HEK293 (cell line): ENCODE results near the gene TMEM121B.

Source experiments
- MYNN ChIP-seq: fragments of 450-650 bp; formaldehyde crosslinking; IDR thresholded peaks from 2 replicates; pipeline ENCODE4 v1.5.1; 2016; ENCODE audit warnings: missing biosample characterization, missing genetic modification characterization, borderline replicate concordance
- PRDM1 ChIP-seq: fragments of 450-650 bp; formaldehyde crosslinking; IDR thresholded peaks from 2 replicates; pipeline ENCODE4; 2016; ENCODE audit warnings: missing biosample characterization, missing genetic modification characterization
- SP3 ChIP-seq: fragments of 450-650 bp; formaldehyde crosslinking; IDR thresholded peaks from 2 replicates; pipeline ENCODE4 v1.5.1; 2016; ENCODE audit warnings: missing biosample characterization, missing genetic modification characterization
- ZNF629 ChIP-seq: fragments of 450-650 bp; formaldehyde crosslinking; IDR thresholded peaks from 2 replicates; pipeline ENCODE4 v1.5.1; 2017; ENCODE audit warnings: missing biosample characterization, missing genetic modification characterization
- ZNF777 ChIP-seq: fragments of 450-650 bp; formaldehyde crosslinking; IDR thresholded peaks from 2 replicates; pipeline ENCODE4 v1.5.1; 2017; ENCODE audit warnings: missing biosample characterization, missing genetic modification characterization, borderline replicate concordance
- TF ChIP-seq, protein P1 (sequence below): fragments of 450-650 bp; formaldehyde crosslinking; conservative IDR thresholded peaks from 2 replicates; pipeline ENCODE4 v1.5.1; 2016; ENCODE audit warnings: low read depth, missing biosample characterization, missing genetic modification characterization
- TF ChIP-seq, protein P2 (sequence below): fragments of 450-650 bp; formaldehyde crosslinking; IDR thresholded peaks from 2 replicates; pipeline ENCODE4 v1.5.1; 2016; ENCODE audit warnings: missing biosample characterization, missing genetic modification characterization
- TF ChIP-seq, protein P3 (sequence below): fragments of 450-650 bp; formaldehyde crosslinking; IDR thresholded peaks from 2 replicates; pipeline ENCODE4 v1.5.1; 2016; ENCODE audit warnings: missing biosample characterization, missing genetic modification characterization
- TF ChIP-seq, protein P4 (sequence below): fragments of 450-650 bp; formaldehyde crosslinking; IDR thresholded peaks from 2 replicates; pipeline ENCODE4 v1.5.1; 2016; ENCODE audit warnings: missing biosample characterization, missing genetic modification characterization

DNA sequence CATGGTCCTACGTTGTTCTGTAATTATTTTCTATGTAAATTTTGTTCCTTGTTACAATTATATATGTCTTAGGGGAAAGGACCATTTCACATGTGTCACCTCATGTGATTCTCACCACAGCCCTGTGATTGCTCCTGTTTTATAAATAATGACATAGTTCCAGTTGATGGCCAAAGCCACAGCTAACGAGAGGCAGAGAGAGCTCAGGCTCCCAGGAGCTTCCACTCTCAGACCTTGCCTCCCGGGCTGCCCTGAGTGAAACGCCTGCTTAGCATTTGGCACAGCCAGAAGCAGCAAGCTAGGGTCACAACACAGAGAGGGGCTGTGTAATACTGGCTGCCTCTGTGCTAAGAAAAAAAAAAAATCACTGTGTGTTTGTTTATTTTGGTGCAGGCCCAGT is 5.9 kb downstream of the TMEM121B start:
- TF ChIP-seq, protein P1, sequence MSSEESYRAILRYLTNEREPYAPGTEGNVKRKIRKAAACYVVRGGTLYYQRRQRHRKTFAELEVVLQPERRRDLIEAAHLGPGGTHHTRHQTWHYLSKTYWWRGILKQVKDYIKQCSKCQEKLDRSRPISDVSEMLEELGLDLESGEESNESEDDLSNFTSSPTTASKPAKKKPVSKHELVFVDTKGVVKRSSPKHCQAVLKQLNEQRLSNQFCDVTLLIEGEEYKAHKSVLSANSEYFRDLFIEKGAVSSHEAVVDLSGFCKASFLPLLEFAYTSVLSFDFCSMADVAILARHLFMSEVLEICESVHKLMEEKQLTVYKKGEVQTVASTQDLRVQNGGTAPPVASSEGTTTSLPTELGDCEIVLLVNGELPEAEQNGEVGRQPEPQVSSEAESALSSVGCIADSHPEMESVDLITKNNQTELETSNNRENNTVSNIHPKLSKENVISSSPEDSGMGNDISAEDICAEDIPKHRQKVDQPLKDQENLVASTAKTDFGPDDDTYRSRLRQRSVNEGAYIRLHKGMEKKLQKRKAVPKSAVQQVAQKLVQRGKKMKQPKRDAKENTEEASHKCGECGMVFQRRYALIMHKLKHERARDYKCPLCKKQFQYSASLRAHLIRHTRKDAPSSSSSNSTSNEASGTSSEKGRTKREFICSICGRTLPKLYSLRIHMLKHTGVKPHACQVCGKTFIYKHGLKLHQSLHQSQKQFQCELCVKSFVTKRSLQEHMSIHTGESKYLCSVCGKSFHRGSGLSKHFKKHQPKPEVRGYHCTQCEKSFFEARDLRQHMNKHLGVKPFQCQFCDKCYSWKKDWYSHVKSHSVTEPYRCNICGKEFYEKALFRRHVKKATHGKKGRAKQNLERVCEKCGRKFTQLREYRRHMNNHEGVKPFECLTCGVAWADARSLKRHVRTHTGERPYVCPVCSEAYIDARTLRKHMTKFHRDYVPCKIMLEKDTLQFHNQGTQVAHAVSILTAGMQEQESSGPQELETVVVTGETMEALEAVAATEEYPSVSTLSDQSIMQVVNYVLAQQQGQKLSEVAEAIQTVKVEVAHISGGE (tag by site-specific recombination): no peak
- TF ChIP-seq, protein P2, sequence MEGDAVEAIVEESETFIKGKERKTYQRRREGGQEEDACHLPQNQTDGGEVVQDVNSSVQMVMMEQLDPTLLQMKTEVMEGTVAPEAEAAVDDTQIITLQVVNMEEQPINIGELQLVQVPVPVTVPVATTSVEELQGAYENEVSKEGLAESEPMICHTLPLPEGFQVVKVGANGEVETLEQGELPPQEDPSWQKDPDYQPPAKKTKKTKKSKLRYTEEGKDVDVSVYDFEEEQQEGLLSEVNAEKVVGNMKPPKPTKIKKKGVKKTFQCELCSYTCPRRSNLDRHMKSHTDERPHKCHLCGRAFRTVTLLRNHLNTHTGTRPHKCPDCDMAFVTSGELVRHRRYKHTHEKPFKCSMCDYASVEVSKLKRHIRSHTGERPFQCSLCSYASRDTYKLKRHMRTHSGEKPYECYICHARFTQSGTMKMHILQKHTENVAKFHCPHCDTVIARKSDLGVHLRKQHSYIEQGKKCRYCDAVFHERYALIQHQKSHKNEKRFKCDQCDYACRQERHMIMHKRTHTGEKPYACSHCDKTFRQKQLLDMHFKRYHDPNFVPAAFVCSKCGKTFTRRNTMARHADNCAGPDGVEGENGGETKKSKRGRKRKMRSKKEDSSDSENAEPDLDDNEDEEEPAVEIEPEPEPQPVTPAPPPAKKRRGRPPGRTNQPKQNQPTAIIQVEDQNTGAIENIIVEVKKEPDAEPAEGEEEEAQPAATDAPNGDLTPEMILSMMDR (tag by site-specific recombination): no peak
- no peak for TF ChIP-seq MYNN (tag by site-specific recombination)
- no peak for TF ChIP-seq ZNF777
- no peak for TF ChIP-seq PRDM1
- TF ChIP-seq, protein P3, sequence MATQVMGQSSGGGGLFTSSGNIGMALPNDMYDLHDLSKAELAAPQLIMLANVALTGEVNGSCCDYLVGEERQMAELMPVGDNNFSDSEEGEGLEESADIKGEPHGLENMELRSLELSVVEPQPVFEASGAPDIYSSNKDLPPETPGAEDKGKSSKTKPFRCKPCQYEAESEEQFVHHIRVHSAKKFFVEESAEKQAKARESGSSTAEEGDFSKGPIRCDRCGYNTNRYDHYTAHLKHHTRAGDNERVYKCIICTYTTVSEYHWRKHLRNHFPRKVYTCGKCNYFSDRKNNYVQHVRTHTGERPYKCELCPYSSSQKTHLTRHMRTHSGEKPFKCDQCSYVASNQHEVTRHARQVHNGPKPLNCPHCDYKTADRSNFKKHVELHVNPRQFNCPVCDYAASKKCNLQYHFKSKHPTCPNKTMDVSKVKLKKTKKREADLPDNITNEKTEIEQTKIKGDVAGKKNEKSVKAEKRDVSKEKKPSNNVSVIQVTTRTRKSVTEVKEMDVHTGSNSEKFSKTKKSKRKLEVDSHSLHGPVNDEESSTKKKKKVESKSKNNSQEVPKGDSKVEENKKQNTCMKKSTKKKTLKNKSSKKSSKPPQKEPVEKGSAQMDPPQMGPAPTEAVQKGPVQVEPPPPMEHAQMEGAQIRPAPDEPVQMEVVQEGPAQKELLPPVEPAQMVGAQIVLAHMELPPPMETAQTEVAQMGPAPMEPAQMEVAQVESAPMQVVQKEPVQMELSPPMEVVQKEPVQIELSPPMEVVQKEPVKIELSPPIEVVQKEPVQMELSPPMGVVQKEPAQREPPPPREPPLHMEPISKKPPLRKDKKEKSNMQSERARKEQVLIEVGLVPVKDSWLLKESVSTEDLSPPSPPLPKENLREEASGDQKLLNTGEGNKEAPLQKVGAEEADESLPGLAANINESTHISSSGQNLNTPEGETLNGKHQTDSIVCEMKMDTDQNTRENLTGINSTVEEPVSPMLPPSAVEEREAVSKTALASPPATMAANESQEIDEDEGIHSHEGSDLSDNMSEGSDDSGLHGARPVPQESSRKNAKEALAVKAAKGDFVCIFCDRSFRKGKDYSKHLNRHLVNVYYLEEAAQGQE (tag by site-specific recombination): no peak
- TF ChIP-seq, protein P4, sequence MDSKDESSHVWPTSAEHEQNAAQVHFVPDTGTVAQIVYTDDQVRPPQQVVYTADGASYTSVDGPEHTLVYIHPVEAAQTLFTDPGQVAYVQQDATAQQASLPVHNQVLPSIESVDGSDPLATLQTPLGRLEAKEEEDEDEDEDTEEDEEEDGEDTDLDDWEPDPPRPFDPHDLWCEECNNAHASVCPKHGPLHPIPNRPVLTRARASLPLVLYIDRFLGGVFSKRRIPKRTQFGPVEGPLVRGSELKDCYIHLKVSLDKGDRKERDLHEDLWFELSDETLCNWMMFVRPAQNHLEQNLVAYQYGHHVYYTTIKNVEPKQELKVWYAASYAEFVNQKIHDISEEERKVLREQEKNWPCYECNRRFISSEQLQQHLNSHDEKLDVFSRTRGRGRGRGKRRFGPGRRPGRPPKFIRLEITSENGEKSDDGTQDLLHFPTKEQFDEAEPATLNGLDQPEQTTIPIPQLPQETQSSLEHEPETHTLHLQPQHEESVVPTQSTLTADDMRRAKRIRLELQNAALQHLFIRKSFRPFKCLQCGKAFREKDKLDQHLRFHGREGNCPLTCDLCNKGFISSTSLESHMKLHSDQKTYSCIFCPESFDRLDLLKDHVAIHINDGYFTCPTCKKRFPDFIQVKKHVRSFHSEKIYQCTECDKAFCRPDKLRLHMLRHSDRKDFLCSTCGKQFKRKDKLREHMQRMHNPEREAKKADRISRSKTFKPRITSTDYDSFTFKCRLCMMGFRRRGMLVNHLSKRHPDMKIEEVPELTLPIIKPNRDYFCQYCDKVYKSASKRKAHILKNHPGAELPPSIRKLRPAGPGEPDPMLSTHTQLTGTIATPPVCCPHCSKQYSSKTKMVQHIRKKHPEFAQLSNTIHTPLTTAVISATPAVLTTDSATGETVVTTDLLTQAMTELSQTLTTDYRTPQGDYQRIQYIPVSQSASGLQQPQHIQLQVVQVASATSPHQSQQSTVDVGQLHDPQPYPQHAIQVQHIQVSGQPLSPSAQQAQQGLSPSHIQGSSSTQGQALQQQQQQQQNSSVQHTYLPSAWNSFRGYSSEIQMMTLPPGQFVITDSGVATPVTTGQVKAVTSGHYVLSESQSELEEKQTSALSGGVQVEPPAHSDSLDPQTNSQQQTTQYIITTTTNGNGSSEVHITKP: no peak
- TF ChIP-seq ZNF629 (tag by site-specific recombination): no peak
- TF ChIP-seq SP3 (tag by site-specific recombination): no peak
